Upper lobe of left lung (tissue), 4 donors: Measurements from ENCODE around the gene CSNK1G2.

Experiments
- POLR2AphosphoS5 ChIP-seq, 2 donors: sonication (generic); formaldehyde crosslinking; IDR thresholded peaks; one replicate each; pipeline ENCODE4 v1.5.1; 2017; ENCODE audit warnings: antibody characterized with exemption in 2 of 2
- TF ChIP-seq, protein P1 (sequence below), 6 experiments: fragments of 450-650 bp in 4 of 6; fragments of 200-600 bp in 2 of 6; sonication (generic) in 2 of 6; IDR thresholded peaks; one replicate each; pipeline ENCODE4 v1.5.1; 2016 to 2019; ENCODE audit warnings: antibody characterized with exemption in 6 of 6

DNA sequence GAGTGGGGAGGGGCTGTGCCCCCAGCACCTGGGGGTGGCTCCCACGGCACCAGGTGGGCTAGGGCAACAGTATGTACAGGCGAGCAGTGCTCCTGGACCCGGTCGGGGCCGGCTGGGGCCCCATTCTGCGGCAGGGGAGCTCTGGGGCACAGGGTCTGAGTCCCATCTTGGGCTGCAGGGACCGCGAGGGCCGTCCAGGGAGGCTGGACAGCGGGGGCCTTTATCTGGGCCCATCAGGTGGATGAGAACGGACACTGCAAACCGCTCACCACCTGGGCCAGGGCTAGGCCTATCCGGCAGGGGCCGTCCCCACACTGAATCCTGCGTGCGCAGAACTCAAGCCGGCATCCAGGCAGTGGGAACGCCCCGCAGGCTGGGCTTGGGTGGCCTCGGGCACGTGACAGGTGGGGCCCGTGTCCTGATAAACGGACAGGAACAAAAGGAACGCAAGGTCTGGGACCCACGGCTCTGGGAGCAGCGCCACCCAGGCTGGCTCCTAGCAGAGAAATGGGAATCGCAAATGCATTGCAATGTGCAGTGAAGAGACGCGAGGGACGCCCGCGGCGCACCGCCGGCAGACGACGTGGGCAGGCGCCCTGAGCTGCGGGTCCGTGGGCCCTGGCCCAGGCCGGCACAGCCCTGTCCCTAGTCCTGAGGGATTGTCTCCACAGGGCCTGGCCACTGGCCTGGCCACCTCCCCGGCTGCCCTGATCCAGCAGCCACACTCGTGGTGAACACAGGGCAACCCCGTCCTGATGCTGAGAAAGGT is 44.8 kb downstream of the CSNK1G2 start:
- TF ChIP-seq, protein P1, sequence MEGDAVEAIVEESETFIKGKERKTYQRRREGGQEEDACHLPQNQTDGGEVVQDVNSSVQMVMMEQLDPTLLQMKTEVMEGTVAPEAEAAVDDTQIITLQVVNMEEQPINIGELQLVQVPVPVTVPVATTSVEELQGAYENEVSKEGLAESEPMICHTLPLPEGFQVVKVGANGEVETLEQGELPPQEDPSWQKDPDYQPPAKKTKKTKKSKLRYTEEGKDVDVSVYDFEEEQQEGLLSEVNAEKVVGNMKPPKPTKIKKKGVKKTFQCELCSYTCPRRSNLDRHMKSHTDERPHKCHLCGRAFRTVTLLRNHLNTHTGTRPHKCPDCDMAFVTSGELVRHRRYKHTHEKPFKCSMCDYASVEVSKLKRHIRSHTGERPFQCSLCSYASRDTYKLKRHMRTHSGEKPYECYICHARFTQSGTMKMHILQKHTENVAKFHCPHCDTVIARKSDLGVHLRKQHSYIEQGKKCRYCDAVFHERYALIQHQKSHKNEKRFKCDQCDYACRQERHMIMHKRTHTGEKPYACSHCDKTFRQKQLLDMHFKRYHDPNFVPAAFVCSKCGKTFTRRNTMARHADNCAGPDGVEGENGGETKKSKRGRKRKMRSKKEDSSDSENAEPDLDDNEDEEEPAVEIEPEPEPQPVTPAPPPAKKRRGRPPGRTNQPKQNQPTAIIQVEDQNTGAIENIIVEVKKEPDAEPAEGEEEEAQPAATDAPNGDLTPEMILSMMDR (IDR thresholded peaks at IDR 0.05): no peak
- no peak for TF ChIP-seq POLR2AphosphoS5 (IDR thresholded peaks at IDR 0.05)
